ENCODE data around the gene CRYL1.

Gene CRYL1

DNA sequence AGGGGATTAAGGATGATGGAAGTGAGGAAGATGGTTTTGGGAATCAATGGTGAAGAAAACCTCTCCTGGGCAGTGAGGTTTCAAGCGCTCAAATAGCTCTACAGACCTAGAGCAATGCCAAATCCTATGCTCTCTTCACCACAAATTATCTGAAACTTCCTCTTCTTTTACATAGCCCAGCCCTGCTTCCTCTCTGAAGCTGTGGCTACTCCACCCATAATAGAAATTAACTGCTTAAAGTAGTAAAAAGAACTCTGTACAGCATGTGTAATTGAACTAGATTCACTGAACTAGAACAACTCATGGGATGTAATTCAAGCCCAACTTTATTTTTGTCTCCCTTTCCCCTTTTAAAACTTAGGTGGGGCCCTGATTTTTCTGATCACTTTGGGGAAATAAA is 20.9 kb upstream of the CRYL1 start:
- H3F3A ChIP-seq (ENCODE audit: control insufficient read depth, insufficient read depth): no peaks in the 10 kb centered on the region
- no peak overlapping the region for H3K27ac ChIP-seq (ENCODE audit: low read depth, low read length)
- no peaks in the 10 kb centered on the region for H3K79me2 ChIP-seq (ENCODE audit: control insufficient read depth, low read length)
- no peak overlapping the region for H3K4me2 ChIP-seq (ENCODE audit: low read length)
- H3K9me2 ChIP-seq (replicated peaks; ENCODE audit: control insufficient read depth, low read length): no peaks in the 10 kb centered on the region
- no peaks in the 10 kb centered on the region; the same call in 1 of the 2 replicates for H3K27me3 ChIP-seq (ENCODE audit: control insufficient read depth, low read length)
- H3K4me1 ChIP-seq (ENCODE audit: control insufficient read depth, low read length): no peaks in the 10 kb centered on the region
- H3K9me3 ChIP-seq (ENCODE audit: control insufficient read depth, insufficient read depth, low read length): no peaks in the 10 kb centered on the region
- no peak overlapping the region for H3K4me3 ChIP-seq (ENCODE audit: low read length)
- TF ChIP-seq EZH2phosphoT487 (IDR thresholded peaks at IDR 0.05; ENCODE audit: borderline replicate concordance, low read length): no peak
- TF ChIP-seq, protein P1, sequence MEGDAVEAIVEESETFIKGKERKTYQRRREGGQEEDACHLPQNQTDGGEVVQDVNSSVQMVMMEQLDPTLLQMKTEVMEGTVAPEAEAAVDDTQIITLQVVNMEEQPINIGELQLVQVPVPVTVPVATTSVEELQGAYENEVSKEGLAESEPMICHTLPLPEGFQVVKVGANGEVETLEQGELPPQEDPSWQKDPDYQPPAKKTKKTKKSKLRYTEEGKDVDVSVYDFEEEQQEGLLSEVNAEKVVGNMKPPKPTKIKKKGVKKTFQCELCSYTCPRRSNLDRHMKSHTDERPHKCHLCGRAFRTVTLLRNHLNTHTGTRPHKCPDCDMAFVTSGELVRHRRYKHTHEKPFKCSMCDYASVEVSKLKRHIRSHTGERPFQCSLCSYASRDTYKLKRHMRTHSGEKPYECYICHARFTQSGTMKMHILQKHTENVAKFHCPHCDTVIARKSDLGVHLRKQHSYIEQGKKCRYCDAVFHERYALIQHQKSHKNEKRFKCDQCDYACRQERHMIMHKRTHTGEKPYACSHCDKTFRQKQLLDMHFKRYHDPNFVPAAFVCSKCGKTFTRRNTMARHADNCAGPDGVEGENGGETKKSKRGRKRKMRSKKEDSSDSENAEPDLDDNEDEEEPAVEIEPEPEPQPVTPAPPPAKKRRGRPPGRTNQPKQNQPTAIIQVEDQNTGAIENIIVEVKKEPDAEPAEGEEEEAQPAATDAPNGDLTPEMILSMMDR (IDR thresholded peaks at IDR 0.05; ENCODE audit: low read depth, low read length, poor library complexity, severe bottlenecking): no peak
- no peaks in the 10 kb centered on the region for H3K36me3 ChIP-seq (ENCODE audit: control insufficient read depth, low read length)
- no peaks in the 10 kb centered on the region for H4K20me1 ChIP-seq (ENCODE audit: control insufficient read depth, insufficient read depth, low read depth, low read length)

DNA sequence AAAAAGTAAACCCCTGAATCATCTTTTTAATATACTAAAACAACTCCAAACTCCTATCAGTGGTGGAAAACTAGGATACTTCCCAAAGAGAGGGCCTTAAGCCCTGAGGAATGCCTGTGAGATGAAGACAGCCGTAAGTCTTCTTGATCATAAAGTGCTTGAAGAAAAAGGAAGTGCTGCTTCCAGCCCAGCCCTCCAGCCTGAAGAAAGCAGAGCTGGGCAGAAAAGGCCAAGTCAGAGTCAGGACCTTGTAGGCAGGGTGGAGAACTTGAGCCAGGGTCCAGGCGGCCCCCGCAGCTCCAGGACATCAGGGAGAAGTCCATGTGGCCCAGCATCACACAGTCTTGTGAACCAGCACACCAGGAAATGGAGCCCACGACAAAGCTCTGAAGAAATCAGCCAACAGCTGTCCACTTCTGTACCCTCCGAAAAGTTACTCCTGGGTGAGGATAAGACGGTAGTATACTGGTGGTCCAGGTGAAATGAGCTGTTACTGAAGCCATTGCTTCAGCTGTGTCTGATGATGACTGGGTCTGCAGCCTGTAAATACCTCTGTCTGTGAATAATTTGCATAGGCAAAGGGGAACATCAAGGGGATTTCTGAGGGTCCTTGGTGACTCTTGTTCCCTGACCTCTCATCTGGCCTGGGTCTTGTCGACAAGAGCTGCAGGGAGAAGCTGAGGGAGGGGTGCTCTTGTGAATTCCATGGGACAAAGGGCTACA is 18.7 kb upstream of the CRYL1 start:
- H3K9me3 ChIP-seq (ENCODE audit: control insufficient read depth, insufficient read depth, low read length): no peaks in the 10 kb centered on the region; the same call in 1 of the 2 replicates
- TF ChIP-seq, protein P1 (IDR thresholded peaks at IDR 0.05; ENCODE audit: low read depth, low read length, poor library complexity, severe bottlenecking): no peak
- TF ChIP-seq EZH2phosphoT487 (IDR thresholded peaks at IDR 0.05; ENCODE audit: borderline replicate concordance, low read length): no peak
- no peaks in the 10 kb centered on the region for H3K9me2 ChIP-seq (replicated peaks; ENCODE audit: control insufficient read depth, low read length)
- H3K27ac ChIP-seq (ENCODE audit: low read depth, low read length): no peak overlapping the region
- no peak overlapping the region for H3K4me2 ChIP-seq (ENCODE audit: low read length)
- H3K4me3 ChIP-seq (ENCODE audit: low read length): no peak overlapping the region
- no peaks in the 10 kb centered on the region; the same call in 1 of the 2 replicates for H3K27me3 ChIP-seq (ENCODE audit: control insufficient read depth, low read length)
- H3K36me3 ChIP-seq (ENCODE audit: control insufficient read depth, low read length): no peaks in the 10 kb centered on the region
- H3F3A ChIP-seq (ENCODE audit: control insufficient read depth, insufficient read depth): no peaks in the 10 kb centered on the region
- H3K4me1 ChIP-seq (ENCODE audit: control insufficient read depth, low read length): no peaks in the 10 kb centered on the region
- H4K20me1 ChIP-seq (ENCODE audit: control insufficient read depth, insufficient read depth, low read depth, low read length): no peaks in the 10 kb centered on the region
- H3K79me2 ChIP-seq (ENCODE audit: control insufficient read depth, low read length): no peaks in the 10 kb centered on the region

DNA sequence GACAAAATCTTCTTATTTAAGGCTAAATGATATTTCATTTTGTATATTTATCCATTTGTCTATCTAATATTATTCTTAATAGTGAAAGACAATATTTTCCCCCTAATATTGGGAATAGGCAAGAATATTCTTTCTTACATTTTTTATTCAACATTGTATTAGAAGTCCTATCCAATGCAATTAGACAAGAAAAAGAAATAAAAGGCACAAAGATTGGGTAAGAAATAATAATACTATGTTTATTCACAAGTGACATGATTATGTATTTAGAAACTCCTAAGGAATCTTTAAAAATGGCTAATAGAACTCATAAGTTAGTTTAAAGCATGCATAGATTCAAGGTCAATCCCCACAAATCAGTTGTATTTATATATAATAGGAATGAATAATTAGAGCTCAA is 11.3 kb upstream of the CRYL1 start:
- Histone ChIP-seq H3K9me3 (ENCODE audit: control insufficient read depth, insufficient read depth, low read length) (no peaks in the 10 kb centered on the region; the same call in 1 of the 2 replicates), H3K27me3 (ENCODE audit: control insufficient read depth, low read length) (no peaks in the 10 kb centered on the region), H3K36me3 (ENCODE audit: control insufficient read depth, low read length) (no peaks in the 10 kb centered on the region), H3K27ac (ENCODE audit: low read depth, low read length) (no peak overlapping the region), H3K4me2 (ENCODE audit: low read length) (no peak overlapping the region), H3F3A (ENCODE audit: control insufficient read depth, insufficient read depth) (no peaks in the 10 kb centered on the region), H3K4me3 (ENCODE audit: low read length) (no peak overlapping the region), H4K20me1 (ENCODE audit: control insufficient read depth, insufficient read depth, low read depth, low read length) (no peaks in the 10 kb centered on the region), H3K79me2 (ENCODE audit: control insufficient read depth, low read length) (no peaks in the 10 kb centered on the region), H3K4me1 (ENCODE audit: control insufficient read depth, low read length) (no peaks in the 10 kb centered on the region), H3K9me2 (replicated peaks; ENCODE audit: control insufficient read depth, low read length) (no peaks in the 10 kb centered on the region)
- TF ChIP-seq, protein P1 (IDR thresholded peaks at IDR 0.05; ENCODE audit: low read depth, low read length, poor library complexity, severe bottlenecking): no peak
- no peak for TF ChIP-seq EZH2phosphoT487 (IDR thresholded peaks at IDR 0.05; ENCODE audit: borderline replicate concordance, low read length)
